K562 (cell line): ENCODE results near the gene CPHXL2. TPM values are rescaled to one million over a fixed set of nuclear protein-coding genes. Genes with fewer than 3 reads are reported as not detected.

ENCODE experiments used
- ATAC-seq: fragments of 200-7000 bp; cut with Tn5 transposase; 3 replicates; pipeline ENCODE4 v1.9.1; 2020; ENCODE audit warnings: moderate library complexity
- BruUV-seq: library from RNA; stranded (reverse); fragments of 400-500 nt; replicated peaks from 2 replicates; lab custom pipeline; 2021; lab: Mats Ljungman, UMichigan
- CTCF ChIA-PET: fragments of 300-600 bp; formaldehyde crosslinking; extraction: SDS; loops from one replicate; lab custom pipeline; 2021; ENCODE audit warnings: low intra/inter-chr PET ratio; lab: Yijun Ruan, JAX
- POLR2A ChIA-PET: fragments of 300-600, 350-650 bp; sonication (Branson Sonifier 250); formaldehyde crosslinking; extraction: SDS; loops from one replicate; lab custom pipeline; 2021; ENCODE audit warnings: antibody characterized with exemption, inconsistent platforms; lab: Yijun Ruan, JAX
- DNase-seq, 4 experiments: peaks; one replicate each; pipeline versions ENCODE4 v3.0.0 to v3.0.0-alpha.2; 2011 to 2018; ENCODE audit warnings: low spot score in 3 of 4, mixed read lengths in 3 of 4; ENCODE audit errors: extremely low read depth in 1 of 4
- FAIRE-seq: peaks from 2 replicates; lab custom pipeline; 2011; peaks lifted over from hg19 to GRCh38; lab: Jason Lieb, UNC
- H2AFZ ChIP-seq: 2 replicates; pipeline ENCODE4 v1.6.0; 2011; ENCODE audit warnings: low read depth, low read length, control low read depth, inconsistent platforms
- H3K27ac ChIP-seq: fragments of 200-600 bp; 3 replicates; pipeline ENCODE4 v1.8.0; 2011; ENCODE audit warnings: low read depth, mild to moderate bottlenecking, control low read depth, inconsistent platforms, low read length, moderate library complexity, mixed read lengths; ENCODE audit errors: extremely low read depth
- H3K27me3 ChIP-seq, 2 experiments: fragments of 300-600 bp in 1 of 2; 2 replicates in 1 of 2; 3 replicates in 1 of 2; pipeline versions ENCODE4 v1.6.0 to v1.8.0; 2011; ENCODE audit warnings: inconsistent platforms in 2 of 2, low read length in 2 of 2, mild to moderate bottlenecking in 1 of 2, mixed read lengths in 1 of 2, moderate library complexity in 1 of 2; ENCODE audit not compliant: control insufficient read depth in 2 of 2, insufficient read depth in 2 of 2
- H3K36me3 ChIP-seq: fragments of 300-600 bp; 3 replicates; pipeline ENCODE4 v1.8.0; 2011; ENCODE audit warnings: mild to moderate bottlenecking, low read length, inconsistent platforms; ENCODE audit not compliant: control insufficient read depth, insufficient read depth
- H3K4me1 ChIP-seq, 2 experiments: fragments of 200-600 bp in 1 of 2; replicated peaks in 1 of 2; 2 replicates in 1 of 2; 3 replicates in 1 of 2; pipeline versions ENCODE4 v1.5.1 to v1.8.0; 2011; ENCODE audit warnings: inconsistent platforms in 2 of 2, low read length in 2 of 2, mild to moderate bottlenecking in 1 of 2, mixed read lengths in 1 of 2, moderate library complexity in 1 of 2; ENCODE audit not compliant: control insufficient read depth in 2 of 2, insufficient read depth in 2 of 2
- H3K4me2 ChIP-seq: 2 replicates; pipeline ENCODE4 v1.6.1; 2011; ENCODE audit warnings: low read length, control low read depth, inconsistent platforms, mixed read lengths; ENCODE audit not compliant: insufficient read depth
- H3K4me3 ChIP-seq: fragments of 200-600 bp; sonication (generic), shearing (Covaris generic); 2 replicates; pipeline ENCODE4 v1.5.1; 2016; ENCODE audit warnings: control low read depth, inconsistent platforms
- H3K79me2 ChIP-seq: fragments of 200-600 bp; 3 replicates; pipeline ENCODE4 v1.8.0; 2011; ENCODE audit warnings: low read length, inconsistent platforms; ENCODE audit not compliant: control insufficient read depth, insufficient read depth
- H3K9ac ChIP-seq, 2 experiments: 2 replicates each; pipeline versions ENCODE4 v1.6.0 to v1.6.1; 2011; ENCODE audit warnings: low read depth in 2 of 2, low read length in 2 of 2, control low read depth in 1 of 2, inconsistent platforms in 1 of 2, mild to moderate bottlenecking in 1 of 2, mixed read lengths in 1 of 2; ENCODE audit not compliant: insufficient read depth in 1 of 2
- H3K9me1 ChIP-seq: one replicate; pipeline ENCODE4 v1.6.0; 2011; ENCODE audit warnings: inconsistent platforms, mild to moderate bottlenecking, low read length, moderate library complexity; ENCODE audit not compliant: control insufficient read depth, insufficient read depth
- H3K9me3 ChIP-seq: replicated peaks from 2 replicates; pipeline ENCODE4 v1.5.1; 2011; ENCODE audit warnings: low read depth, low read length, inconsistent platforms; ENCODE audit not compliant: control insufficient read depth, insufficient read depth
- H4K20me1 ChIP-seq: replicated peaks from 2 replicates; pipeline ENCODE4 v1.6.1; 2011; ENCODE audit warnings: low read length, inconsistent platforms, mixed read lengths; ENCODE audit not compliant: control insufficient read depth, insufficient read depth
- ARID2 ChIP-seq: fragments of 450-650 bp; IDR thresholded peaks from 2 replicates; pipeline ENCODE4 v1.6.1; 2017; ENCODE audit warnings: antibody characterized with exemption, mild to moderate bottlenecking
- ARNT ChIP-seq, 2 experiments: fragments of 450-650 bp; IDR thresholded peaks; 2 replicates each; pipeline ENCODE4 v1.6.1; 2016; ENCODE audit warnings: mild to moderate bottlenecking in 1 of 2
- DPF2 ChIP-seq: fragments of 450-650 bp; IDR thresholded peaks from 2 replicates; pipeline ENCODE4 v1.6.1; 2016
- ESRRA ChIP-seq: fragments of 450-650 bp; IDR thresholded peaks from 2 replicates; pipeline ENCODE4 v1.6.1; 2014; ENCODE audit warnings: low read depth, mild to moderate bottlenecking, moderate library complexity, borderline replicate concordance
- KLF13 ChIP-seq: fragments of 450-650 bp; IDR thresholded peaks from 2 replicates; pipeline ENCODE4 v1.6.1; 2016; ENCODE audit warnings: missing genetic modification characterization, low read depth, mild to moderate bottlenecking, missing compliant biosample characterization, moderate library complexity, borderline replicate concordance
- OTX1 ChIP-seq: fragments of 450-650 bp; formaldehyde crosslinking; IDR thresholded peaks from 2 replicates; pipeline ENCODE4 v1.4.0; 2022; ENCODE audit warnings: mild to moderate bottlenecking
- RBM34 ChIP-seq: fragments of 200-400 bp; formaldehyde crosslinking; IDR thresholded peaks from 2 replicates; pipeline ENCODE4 v1.6.1; 2018; ENCODE audit warnings: low read length, borderline replicate concordance; ENCODE audit not compliant: insufficient read depth
- RCOR1 ChIP-seq, 2 experiments: IDR thresholded peaks; 2 replicates each; pipeline ENCODE4 v1.6.1; 2012; ENCODE audit warnings: low read depth in 2 of 2, low read length in 2 of 2, borderline replicate concordance in 1 of 2, improper control_type of control experiment in 1 of 2
- SOX6 ChIP-seq: fragments of 450-650 bp; IDR thresholded peaks from 2 replicates; pipeline ENCODE4 v1.6.1; 2014; ENCODE audit warnings: mild to moderate bottlenecking
- SREBF1 ChIP-seq: fragments of 150-350 bp; IDR thresholded peaks from 2 replicates; pipeline ENCODE4 v1.6.1; 2014; ENCODE audit warnings: antibody characterized with exemption, low read depth, low read length, borderline replicate concordance
- TRIM28 ChIP-seq: fragments of 450-650 bp; IDR thresholded peaks from 2 replicates; pipeline ENCODE4 v1.6.1; 2017
- ZNF263 ChIP-seq: sonication (generic); formaldehyde crosslinking; IDR thresholded peaks from 2 replicates; pipeline ENCODE4 v1.8.0; 2022; ENCODE audit warnings: mild to moderate bottlenecking, missing genetic modification reagents, borderline replicate concordance
- ZNF699 ChIP-seq: fragments of 250-450 bp; sonication (Bioruptor Pico); IDR thresholded peaks from 2 replicates; pipeline ENCODE4 v1.8.0; 2021; ENCODE audit warnings: mild to moderate bottlenecking, moderate library complexity; ENCODE audit not compliant: insufficient replicate concordance
- WGBS: fragments of 100-300 bp; shearing (Covaris generic); methylation state at CpG from one replicate; pipeline ENCODE4 v1.1.6; 2016; ENCODE audit warnings: low coverage, mixed read lengths; ENCODE audit not compliant: insufficient coverage; ENCODE audit errors: missing lambda C conversion rate; 5-methylcytosine and 5-hydroxymethylcytosine counted together
- in situ Hi-C: fragments of 300-500 bp; cut with MboI; formaldehyde crosslinking; loops from 4 replicates; pipeline ENCODE4 v1.15.0; 2018; ENCODE audit warnings: inconsistent platforms, mixed read lengths
- intact Hi-C: fragments of 100-400 bp; cut with micrococcal nuclease; formaldehyde crosslinking; loops from 2 replicates; pipeline ENCODE4 v1.14.2; 2022
- polyA plus RNA-seq, 8 experiments: library from polyadenylated mRNA; depleted of rRNA in 4 of 8; stranded (reverse) in 5 of 8; unstranded in 3 of 8; fragments of >200 nt; fragmentation: Nextera tagmentation in 2 of 8; fragmentation: Illumina TruSeq in 1 of 8; extraction: Ambion mirVana in 2 of 8; extraction: Trizol in 1 of 8; gene quantifications; 2 replicates each; pipeline versions ENCODE4 v1.2.1 to v1.2.3, GENCODE V29; 2011 to 2014; ENCODE audit warnings: inconsistent platforms in 1 of 8, missing spikeins in 1 of 8
- total RNA-seq, 7 experiments: library from RNA; depleted of rRNA in 6 of 7; stranded (reverse); fragments of >200 nt in 6 of 7; fragmentation: Illumina TruSeq in 2 of 7; extraction: Trizol in 2 of 7; gene quantifications; 2 replicates each; pipeline versions ENCODE4 v1.2.1 to v1.2.3, GENCODE V29; 2011 to 2021; ENCODE audit warnings: low replicate concordance in 1 of 7
- TF ChIP-seq, protein P1 (sequence below): sonication (generic); formaldehyde crosslinking; IDR thresholded peaks from 2 replicates; pipeline ENCODE4 v1.9.0; 2022; ENCODE audit warnings: mild to moderate bottlenecking, missing genetic modification reagents
- TF ChIP-seq, protein P2 (sequence below): sonication (generic); formaldehyde crosslinking; IDR thresholded peaks from 2 replicates; pipeline ENCODE4 v1.4.0; 2020; ENCODE audit warnings: mild to moderate bottlenecking, missing genetic modification reagents
- TF ChIP-seq, protein P3 (sequence below): fragments of 250-450 bp; sonication (Bioruptor Pico); IDR thresholded peaks from 2 replicates; pipeline ENCODE4 v1.5.1; 2021; ENCODE audit warnings: mild to moderate bottlenecking

CPHXL2 gene
- total and polyA plus RNA-seq, 9 of the 15 experiments (the other 6 are each of a cell fraction or from before 2014, with no cell fraction given): not detected

DNA sequence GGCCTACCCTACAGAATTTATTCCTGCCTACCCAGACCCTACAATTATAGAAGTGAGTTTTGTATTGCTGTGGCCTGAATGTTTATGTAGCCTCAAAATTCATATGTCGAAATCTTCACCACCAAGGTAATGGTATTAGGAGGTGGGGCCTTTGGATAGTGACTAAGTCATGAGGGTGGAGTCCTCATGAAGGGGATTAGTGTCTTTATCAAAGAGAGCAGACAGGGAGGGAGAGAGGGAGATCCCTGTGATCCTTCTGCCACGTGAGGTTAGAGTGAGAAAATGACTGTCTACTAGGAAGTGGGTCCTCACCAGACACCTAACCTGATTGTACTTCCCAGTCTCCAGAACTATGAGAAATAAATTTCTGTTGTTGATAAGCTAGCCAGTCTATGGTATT is 25.4 kb upstream of the CPHXL2 start:
- Histone ChIP-seq H3K9ac (no peak overlapping the region), H3K4me2 (no peak overlapping the region; the same call in 1 of the 2 replicates), H3K27me3 (peaks cover 1 to 3% of the 10 kb centered on the region in 2 experiments; a peak in 3 of 5 replicates), H3K9me3 (no peaks in the 10 kb centered on the region), H2AFZ (no peak overlapping the region), H3K36me3 (no peaks in the 10 kb centered on the region), H3K4me1 (peaks cover 3 to 7% of the 10 kb centered on the region in 2 experiments; a peak in 3 of 5 replicates), H4K20me1 (no peaks in the 10 kb centered on the region), H3K4me3 (no peak overlapping the region), H3K9me1 (no peaks in the 10 kb centered on the region), H3K79me2 (no peaks in the 10 kb centered on the region), H3K27ac (no peak overlapping the region)
- intact Hi-C loops: no loop called here
- 0% methylated on average over 2 of the region's 2 CpGs for WGBS
- ATAC-seq (peak; percentile 99), DNase-seq (peak; percentile 35 to 83 (median 60)), FAIRE-seq (peak; percentile 89)
- in situ Hi-C loops: no loop called here
- ChIA-PET POLR2A (no interaction called here), CTCF (no interaction called here)
- no TSS peak for BruUV-seq
- TF ChIP-seq, protein P1, sequence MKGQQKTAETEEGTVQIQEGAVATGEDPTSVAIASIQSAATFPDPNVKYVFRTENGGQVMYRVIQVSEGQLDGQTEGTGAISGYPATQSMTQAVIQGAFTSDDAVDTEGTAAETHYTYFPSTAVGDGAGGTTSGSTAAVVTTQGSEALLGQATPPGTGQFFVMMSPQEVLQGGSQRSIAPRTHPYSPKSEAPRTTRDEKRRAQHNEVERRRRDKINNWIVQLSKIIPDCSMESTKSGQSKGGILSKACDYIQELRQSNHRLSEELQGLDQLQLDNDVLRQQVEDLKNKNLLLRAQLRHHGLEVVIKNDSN (CRISPR knock-in tag): peak; percentile 59
- no peak for TF ChIP-seq ARID2
- no peak for TF ChIP-seq ZNF699 (CRISPR knock-in tag)
- no peak for TF ChIP-seq KLF13 (tag)
- TF ChIP-seq ZNF263: peak; percentile 50; the same call in 1 of the 2 replicates
- peak in 1 of 2 experiments; percentile 43; a peak in 1 of 4 replicates for TF ChIP-seq ARNT (IDR thresholded peaks at IDR 0.05)
- TF ChIP-seq ESRRA: no peak
- peak; percentile 90 for TF ChIP-seq DPF2
- TF ChIP-seq OTX1 (CRISPR knock-in tag): no peak
- TF ChIP-seq SOX6: peak; percentile 68
- TF ChIP-seq, protein P2, sequence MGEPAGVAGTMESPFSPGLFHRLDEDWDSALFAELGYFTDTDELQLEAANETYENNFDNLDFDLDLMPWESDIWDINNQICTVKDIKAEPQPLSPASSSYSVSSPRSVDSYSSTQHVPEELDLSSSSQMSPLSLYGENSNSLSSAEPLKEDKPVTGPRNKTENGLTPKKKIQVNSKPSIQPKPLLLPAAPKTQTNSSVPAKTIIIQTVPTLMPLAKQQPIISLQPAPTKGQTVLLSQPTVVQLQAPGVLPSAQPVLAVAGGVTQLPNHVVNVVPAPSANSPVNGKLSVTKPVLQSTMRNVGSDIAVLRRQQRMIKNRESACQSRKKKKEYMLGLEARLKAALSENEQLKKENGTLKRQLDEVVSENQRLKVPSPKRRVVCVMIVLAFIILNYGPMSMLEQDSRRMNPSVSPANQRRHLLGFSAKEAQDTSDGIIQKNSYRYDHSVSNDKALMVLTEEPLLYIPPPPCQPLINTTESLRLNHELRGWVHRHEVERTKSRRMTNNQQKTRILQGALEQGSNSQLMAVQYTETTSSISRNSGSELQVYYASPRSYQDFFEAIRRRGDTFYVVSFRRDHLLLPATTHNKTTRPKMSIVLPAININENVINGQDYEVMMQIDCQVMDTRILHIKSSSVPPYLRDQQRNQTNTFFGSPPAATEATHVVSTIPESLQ (CRISPR knock-in tag): no peak
- TF ChIP-seq, protein P3, sequence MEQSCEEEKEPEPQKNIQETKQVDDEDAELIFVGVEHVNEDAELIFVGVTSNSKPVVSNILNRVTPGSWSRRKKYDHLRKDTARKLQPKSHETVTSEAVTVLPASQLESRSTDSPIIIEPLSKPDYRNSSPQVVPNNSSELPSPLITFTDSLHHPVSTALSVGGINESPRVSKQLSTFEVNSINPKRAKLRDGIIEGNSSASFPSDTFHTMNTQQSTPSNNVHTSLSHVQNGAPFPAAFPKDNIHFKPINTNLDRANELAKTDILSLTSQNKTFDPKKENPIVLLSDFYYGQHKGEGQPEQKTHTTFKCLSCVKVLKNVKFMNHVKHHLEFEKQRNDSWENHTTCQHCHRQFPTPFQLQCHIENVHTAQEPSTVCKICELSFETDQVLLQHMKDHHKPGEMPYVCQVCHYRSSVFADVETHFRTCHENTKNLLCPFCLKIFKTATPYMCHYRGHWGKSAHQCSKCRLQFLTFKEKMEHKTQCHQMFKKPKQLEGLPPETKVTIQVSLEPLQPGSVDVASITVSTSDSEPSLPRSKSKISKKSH (CRISPR knock-in tag): no peak
- no peak for TF ChIP-seq RBM34
- TF ChIP-seq RCOR1 (IDR thresholded peaks at IDR 0.05; ENCODE audit: borderline replicate concordance in 1 of 2, low read depth in 2 of 2, low read length in 2 of 2): peak; percentile 48 to 83; a peak in 3 of 4 replicates
- no peak for TF ChIP-seq TRIM28
- TF ChIP-seq SREBF1: no peak
